ENCODE results near the gene C16orf89. TPM values are rescaled to one million over a fixed set of nuclear protein-coding genes. Genes with fewer than 3 reads are reported as not detected.

C16orf89 gene
- total and polyA plus RNA-seq, 2 experiments from 2014 or later, result 2.8 to 4.4 TPM

DNA sequence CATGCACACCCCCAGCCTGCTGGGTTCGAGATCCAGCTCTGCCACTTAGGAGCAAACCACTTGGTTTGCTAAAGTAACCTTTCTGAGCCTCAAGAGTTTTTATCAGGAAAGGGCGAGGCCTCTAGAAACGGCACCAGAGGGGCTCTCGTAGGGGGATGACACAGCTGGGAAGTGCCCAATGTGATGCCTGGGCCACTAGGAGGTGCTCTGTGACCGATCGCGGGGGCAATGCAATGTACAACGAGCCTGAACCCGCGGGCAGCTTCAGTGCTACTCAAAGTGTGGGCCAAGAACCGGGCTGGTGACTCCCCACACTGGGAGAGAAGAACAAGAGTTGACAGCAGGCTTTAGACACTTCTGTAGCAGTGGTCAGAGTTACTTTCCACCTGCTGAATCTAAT, 9.4 kb downstream of the C16orf89 start:
- H3K9me3 Mint-ChIP-seq, result no peaks in the 10 kb centered on the region
- no peak overlapping the region for H3K4me3 Mint-ChIP-seq
- Histone ChIP-seq H3K9me2 (ENCODE audit: insufficient read depth) (no peaks in the 10 kb centered on the region), H3F3A (replicated peaks; ENCODE audit: low read depth) (peaks cover 13% of the 10 kb centered on the region), H3K79me2 (replicated peaks; ENCODE audit: insufficient read depth) (no peaks in the 10 kb centered on the region), H2AFZ (no peak overlapping the region), H4K20me1 (replicated peaks; ENCODE audit: insufficient read depth) (no peaks in the 10 kb centered on the region), H3K27me3 (ENCODE audit: insufficient read depth) (no peaks in the 10 kb centered on the region), H3K4me1 (ENCODE audit: insufficient read depth) (peaks cover 20% of the 10 kb centered on the region), H3K27ac (ENCODE audit: low read depth) (0 out of 2 replicates have a peak overlapping the region, but pooled peaks have one; percentile 52), H3K4me3 (no peak overlapping the region), H3K4me2 (no peak overlapping the region), H3K36me3 (ENCODE audit: insufficient read depth) (no peaks in the 10 kb centered on the region)
- ATAC-seq (peak; percentile 73), DNase-seq (ENCODE audit: low spot score) (peak; percentile 90)
- H3K27me3 Mint-ChIP-seq (ENCODE audit: insufficient read depth, low read depth, poor library complexity), result peaks cover 11% of the 10 kb centered on the region
- H3K36me3 Mint-ChIP-seq (ENCODE audit: low read depth), result no peaks in the 10 kb centered on the region
- no peak overlapping the region; the same call in 1 of the 2 replicates for H3K27ac Mint-ChIP-seq
- H3K4me1 Mint-ChIP-seq, result peaks cover 28% of the 10 kb centered on the region
- TF ChIP-seq ZNF114 (CRISPR knock-in tag; IDR thresholded peaks at IDR 0.05), result no peak
- TF ChIP-seq ZNF331 (CRISPR knock-in tag; IDR thresholded peaks at IDR 0.05; ENCODE audit: low read depth), result no peak
- no peak for TF ChIP-seq NANOG (IDR thresholded peaks at IDR 0.05; ENCODE audit: borderline replicate concordance)
- TF ChIP-seq, protein P1, sequence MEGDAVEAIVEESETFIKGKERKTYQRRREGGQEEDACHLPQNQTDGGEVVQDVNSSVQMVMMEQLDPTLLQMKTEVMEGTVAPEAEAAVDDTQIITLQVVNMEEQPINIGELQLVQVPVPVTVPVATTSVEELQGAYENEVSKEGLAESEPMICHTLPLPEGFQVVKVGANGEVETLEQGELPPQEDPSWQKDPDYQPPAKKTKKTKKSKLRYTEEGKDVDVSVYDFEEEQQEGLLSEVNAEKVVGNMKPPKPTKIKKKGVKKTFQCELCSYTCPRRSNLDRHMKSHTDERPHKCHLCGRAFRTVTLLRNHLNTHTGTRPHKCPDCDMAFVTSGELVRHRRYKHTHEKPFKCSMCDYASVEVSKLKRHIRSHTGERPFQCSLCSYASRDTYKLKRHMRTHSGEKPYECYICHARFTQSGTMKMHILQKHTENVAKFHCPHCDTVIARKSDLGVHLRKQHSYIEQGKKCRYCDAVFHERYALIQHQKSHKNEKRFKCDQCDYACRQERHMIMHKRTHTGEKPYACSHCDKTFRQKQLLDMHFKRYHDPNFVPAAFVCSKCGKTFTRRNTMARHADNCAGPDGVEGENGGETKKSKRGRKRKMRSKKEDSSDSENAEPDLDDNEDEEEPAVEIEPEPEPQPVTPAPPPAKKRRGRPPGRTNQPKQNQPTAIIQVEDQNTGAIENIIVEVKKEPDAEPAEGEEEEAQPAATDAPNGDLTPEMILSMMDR (conservative IDR thresholded peaks at IDR 0.05; ENCODE audit: low read depth in 2 of 2), result peak; percentile 79 to 96
- no peak for TF ChIP-seq STAT1 (IDR thresholded peaks at IDR 0.05; ENCODE audit: unreplicated experiment)
- no peak for TF ChIP-seq EZH2phosphoT487 (IDR thresholded peaks at IDR 0.05; ENCODE audit: unreplicated experiment)
- TF ChIP-seq, protein P2, sequence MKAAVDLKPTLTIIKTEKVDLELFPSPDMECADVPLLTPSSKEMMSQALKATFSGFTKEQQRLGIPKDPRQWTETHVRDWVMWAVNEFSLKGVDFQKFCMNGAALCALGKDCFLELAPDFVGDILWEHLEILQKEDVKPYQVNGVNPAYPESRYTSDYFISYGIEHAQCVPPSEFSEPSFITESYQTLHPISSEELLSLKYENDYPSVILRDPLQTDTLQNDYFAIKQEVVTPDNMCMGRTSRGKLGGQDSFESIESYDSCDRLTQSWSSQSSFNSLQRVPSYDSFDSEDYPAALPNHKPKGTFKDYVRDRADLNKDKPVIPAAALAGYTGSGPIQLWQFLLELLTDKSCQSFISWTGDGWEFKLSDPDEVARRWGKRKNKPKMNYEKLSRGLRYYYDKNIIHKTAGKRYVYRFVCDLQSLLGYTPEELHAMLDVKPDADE (IDR thresholded peaks at IDR 0.05), result no peak
- TF ChIP-seq EZH2 (IDR thresholded peaks at IDR 0.05; ENCODE audit: low read depth, unreplicated experiment), result no peak
- TF ChIP-seq JUNB (IDR thresholded peaks at IDR 0.05; ENCODE audit: unreplicated experiment), result no peak
- TF ChIP-seq CREB1 (CRISPR knock-in tag; IDR thresholded peaks at IDR 0.05; ENCODE audit: low read depth), result 0 out of 2 replicates have a peak, but pooled peaks have one; percentile 3
- TF ChIP-seq, protein P3, sequence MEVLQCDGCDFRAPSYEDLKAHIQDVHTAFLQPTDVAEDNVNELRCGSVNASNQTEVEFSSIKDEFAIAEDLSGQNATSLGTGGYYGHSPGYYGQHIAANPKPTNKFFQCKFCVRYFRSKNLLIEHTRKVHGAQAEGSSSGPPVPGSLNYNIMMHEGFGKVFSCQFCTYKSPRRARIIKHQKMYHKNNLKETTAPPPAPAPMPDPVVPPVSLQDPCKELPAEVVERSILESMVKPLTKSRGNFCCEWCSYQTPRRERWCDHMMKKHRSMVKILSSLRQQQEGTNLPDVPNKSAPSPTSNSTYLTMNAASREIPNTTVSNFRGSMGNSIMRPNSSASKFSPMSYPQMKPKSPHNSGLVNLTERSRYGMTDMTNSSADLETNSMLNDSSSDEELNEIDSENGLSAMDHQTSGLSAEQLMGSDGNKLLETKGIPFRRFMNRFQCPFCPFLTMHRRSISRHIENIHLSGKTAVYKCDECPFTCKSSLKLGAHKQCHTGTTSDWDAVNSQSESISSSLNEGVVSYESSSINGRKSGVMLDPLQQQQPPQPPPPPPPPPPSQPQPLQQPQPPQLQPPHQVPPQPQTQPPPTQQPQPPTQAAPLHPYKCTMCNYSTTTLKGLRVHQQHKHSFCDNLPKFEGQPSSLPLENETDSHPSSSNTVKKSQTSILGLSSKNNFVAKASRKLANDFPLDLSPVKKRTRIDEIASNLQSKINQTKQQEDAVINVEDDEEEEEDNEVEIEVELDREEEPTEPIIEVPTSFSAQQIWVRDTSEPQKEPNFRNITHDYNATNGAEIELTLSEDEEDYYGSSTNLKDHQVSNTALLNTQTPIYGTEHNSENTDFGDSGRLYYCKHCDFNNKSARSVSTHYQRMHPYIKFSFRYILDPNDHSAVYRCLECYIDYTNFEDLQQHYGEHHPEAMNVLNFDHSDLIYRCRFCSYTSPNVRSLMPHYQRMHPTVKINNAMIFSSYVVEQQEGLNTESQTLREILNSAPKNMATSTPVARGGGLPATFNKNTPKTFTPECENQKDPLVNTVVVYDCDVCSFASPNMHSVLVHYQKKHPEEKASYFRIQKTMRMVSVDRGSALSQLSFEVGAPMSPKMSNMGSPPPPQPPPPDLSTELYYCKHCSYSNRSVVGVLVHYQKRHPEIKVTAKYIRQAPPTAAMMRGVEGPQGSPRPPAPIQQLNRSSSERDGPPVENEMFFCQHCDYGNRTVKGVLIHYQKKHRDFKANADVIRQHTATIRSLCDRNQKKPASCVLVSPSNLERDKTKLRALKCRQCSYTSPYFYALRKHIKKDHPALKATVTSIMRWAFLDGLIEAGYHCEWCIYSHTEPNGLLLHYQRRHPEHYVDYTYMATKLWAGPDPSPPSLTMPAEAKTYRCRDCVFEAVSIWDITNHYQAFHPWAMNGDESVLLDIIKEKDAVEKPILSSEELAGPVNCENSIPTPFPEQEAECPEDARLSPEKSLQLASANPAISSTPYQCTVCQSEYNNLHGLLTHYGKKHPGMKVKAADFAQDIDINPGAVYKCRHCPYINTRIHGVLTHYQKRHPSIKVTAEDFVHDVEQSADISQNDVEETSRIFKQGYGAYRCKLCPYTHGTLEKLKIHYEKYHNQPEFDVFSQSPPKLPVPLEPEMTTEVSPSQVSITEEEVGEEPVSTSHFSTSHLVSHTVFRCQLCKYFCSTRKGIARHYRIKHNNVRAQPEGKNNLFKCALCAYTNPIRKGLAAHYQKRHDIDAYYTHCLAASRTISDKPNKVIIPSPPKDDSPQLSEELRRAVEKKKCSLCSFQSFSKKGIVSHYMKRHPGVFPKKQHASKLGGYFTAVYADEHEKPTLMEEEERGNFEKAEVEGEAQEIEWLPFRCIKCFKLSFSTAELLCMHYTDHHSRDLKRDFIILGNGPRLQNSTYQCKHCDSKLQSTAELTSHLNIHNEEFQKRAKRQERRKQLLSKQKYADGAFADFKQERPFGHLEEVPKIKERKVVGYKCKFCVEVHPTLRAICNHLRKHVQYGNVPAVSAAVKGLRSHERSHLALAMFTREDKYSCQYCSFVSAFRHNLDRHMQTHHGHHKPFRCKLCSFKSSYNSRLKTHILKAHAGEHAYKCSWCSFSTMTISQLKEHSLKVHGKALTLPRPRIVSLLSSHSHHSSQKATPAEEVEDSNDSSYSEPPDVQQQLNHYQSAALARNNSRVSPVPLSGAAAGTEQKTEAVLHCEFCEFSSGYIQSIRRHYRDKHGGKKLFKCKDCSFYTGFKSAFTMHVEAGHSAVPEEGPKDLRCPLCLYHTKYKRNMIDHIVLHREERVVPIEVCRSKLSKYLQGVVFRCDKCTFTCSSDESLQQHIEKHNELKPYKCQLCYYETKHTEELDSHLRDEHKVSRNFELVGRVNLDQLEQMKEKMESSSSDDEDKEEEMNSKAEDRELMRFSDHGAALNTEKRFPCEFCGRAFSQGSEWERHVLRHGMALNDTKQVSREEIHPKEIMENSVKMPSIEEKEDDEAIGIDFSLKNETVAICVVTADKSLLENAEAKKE (CRISPR knock-in tag; IDR thresholded peaks at IDR 0.05), result no peak
- no peak for TF ChIP-seq REST (IDR thresholded peaks at IDR 0.05; ENCODE audit: unreplicated experiment)
